HG03060 (cell line): ENCODE results near the gene IL12RB2.

Source experiments
- ATAC-seq: cut with Tn5 transposase; IDR thresholded peaks from one replicate; pipeline ENCODE4 v1.9.1; 2021; ENCODE audit warnings: low read depth, moderate number of reproducible peaks; ENCODE audit not compliant: unreplicated experiment

Gene IL12RB2

DNA sequence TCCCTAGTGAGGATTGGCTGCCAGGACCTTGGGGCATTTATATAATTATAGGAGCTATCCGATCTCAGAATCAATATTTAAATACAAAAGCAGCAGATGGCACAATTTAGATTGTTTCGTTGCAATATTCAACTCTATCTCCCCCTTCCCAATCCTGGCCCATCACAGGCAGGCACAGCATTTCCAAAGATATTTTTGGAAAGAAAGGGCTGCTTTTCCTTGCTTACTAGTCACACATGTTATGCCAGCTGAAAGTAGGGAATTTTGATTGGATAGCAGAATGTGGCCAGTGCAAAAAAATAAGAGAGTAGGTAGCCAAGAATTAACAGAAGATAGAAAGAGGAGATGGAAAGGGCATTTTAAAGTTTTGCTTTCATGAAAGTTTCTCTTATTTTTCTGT lies 37.9 kb downstream of the IL12RB2 start:
- no peak for ATAC-seq

DNA sequence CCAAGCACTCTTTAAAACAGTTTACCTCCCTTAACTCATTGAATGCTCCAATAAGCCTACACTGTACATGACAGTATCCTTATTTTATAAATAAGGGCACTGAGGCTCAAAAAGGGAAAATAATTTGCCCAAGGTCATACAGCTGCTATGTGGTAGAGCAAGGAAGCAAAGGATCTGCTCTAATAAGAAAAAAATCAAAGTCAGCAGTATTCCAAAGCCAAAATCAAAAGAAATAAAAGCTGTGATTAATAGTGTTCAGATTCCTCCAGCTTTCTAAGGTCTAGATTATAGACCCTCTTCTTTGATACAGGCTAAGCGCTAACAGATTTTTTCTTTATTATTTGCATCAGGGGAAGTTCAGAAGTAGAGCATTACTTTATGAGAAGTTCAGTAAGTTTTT lies 39.3 kb downstream of the IL12RB2 start:
- ATAC-seq = no peak

DNA sequence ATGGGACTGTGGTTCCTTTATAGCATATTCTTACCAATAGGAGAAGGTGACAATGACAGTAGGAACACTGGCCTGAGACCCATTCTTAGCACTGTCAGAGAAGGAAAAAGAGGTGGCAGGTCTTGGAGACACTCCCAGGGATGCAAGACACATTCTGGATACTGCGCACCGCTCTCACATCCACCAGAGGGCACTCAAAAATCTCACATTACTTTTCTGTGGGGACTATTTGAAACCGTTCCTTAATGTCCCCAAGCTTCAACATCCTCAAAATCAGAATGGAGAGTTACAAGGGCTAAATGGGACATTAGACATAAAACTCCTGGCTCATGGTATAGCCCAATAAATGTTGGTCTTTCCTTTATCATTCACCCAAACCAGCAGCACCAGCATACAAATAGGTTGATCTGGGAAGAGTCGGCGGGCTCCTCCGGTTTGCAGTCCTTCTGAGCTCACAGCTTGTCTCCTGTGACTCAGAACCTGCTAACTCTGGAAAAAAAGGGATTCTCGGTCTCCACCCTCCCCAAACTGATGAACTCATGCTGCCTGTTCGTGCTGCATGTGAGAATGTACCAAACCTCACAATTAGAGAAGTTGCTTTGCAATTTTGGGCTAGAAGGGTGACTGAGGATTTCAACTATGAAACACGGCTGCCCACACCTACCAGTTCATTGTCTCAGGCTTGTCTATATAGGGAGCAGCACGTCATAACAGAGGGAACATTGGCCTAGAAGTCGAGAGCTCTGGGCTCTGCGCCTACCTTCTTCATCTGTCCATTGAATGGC lies 40.2 kb downstream of the IL12RB2 start:
- ATAC-seq = no peak

DNA sequence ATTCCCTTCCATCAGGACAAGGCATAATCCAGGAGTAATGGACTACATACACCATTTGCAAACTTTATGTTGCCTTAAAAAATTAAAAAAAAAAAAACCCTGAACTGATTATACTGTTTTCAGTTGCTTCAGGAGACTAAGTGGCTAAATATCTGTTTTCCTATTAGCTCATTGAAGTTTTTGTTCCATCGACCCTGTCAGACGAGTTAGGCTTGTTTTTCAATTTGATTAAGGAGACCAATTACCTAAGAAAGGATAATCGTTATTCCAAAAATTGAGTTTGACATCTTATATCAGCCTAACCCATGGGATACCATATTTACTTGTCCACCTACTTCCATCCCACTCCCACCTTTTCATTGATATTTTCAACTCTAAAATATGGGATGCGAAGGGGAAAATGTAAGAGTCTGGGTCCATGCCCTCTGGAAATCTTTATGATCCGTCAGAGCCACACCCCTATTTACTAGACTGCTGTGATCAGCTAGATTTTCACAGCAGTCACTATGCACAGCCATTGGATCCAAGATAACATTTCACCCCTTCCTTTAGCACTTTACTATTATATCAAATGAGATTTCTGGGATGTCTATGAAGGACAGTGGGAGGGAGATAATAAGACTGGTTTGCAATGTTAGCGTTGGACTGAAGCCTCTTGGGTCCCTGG lies 41.0 kb downstream of the IL12RB2 start:
- no peak for ATAC-seq

DNA sequence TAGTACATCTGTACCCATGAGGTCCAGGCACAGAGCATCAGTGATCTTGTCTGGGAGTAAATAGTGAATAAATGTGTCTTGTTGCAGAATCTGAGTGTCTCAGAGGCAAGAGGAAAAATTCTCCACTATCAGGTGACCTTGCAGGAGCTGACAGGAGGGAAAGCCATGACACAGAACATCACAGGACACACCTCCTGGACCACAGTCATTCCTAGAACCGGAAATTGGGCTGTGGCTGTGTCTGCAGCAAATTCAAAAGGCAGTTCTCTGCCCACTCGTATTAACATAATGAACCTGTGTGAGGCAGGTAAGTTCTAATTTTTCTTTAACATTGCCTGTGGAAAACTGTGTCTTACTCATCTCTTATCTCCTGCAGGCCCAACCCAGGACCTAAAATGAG lies 43.1 kb downstream of the IL12RB2 start:
- ATAC-seq = no peak

DNA sequence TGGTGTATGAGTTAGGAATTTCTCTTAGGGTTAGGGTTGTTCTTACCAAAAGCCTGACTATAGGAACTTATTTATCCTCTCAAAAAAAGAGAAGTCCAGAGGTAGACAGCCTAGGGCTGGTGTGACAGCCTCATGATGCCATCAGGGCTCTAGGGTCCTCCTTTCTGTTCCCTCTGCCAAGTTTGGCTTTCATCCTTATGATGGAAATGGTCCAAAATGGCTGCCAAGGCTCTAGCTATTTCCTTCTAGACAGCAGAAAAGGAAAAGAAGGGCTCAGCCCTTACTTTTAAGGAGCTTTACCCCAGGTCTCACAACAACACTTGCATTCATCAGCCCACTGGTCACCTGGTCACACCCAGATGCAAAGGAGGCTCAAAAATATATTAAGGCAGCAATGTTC lies 44.5 kb downstream of the IL12RB2 start:
- no peak for ATAC-seq

DNA sequence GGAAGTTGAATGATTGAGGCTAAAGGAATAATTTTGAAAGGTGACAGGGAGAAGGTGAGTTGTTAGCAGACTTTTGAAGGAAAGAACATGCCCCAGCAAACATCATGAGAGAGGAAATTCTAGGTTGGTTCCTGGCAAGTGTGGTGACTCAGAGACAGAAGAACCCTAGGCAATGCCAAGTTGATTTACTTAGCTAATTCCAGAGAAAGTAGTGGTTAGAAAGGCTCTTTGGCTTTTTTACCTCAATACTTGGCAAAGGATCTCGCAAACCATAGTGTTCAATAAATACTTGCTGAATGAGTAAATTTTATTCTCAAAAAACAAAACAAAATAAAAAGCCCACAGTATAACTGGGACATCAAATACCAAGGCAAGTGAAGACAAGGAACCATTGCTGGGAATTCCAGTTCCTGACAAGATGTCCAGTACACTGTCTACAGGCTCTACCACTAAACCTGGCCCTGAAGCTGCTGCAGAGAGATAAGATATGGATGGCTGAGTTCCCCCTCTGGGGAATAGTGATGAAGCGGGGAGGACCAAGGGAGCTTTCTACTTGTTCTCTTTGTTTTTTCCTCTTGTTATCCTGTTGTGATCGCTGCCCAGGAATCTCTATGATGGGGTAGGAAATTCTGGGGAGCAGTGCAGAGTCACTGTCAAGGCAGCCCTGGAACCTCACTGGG lies 48.2 kb downstream of the IL12RB2 start:
- ATAC-seq = no peak

DNA sequence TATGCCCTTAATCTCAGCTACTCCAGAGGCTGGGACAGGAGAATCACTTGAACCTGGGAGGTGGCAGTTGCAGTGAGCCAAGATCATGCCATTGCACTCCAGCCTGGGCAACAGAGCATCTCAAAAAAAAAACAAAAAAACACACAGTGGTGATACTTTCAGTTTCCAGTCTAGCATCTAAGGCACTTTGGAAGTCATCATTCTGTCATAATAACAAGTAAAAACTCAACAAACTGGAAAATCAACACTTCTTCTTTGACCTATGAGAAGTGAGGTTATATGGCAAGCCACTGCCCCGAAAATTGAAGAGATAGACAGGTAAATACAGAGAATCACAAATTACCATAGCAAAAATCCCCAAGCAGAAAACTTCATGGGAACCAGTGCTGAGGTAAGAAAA lies 51.9 kb downstream of the IL12RB2 start:
- ATAC-seq = no peak

DNA sequence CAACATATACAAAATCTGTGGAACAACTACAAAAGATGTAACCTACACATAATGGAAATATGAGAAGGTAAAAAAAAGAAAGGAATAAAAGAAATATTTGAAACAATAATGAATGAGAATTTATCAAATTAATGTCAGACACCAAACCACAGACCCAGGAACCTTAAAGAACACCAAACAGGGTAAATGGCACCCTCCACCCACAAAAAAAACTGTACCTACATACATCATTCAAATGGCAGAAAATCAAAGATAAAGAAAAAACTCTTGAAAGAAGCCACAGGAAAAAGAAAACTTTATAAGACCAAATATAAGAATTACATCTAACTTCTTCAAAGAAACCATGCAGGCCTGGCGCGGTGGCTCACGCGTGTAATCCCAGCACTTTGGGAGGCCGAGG lies 54.0 kb downstream of the IL12RB2 start:
- ATAC-seq = no peak

DNA sequence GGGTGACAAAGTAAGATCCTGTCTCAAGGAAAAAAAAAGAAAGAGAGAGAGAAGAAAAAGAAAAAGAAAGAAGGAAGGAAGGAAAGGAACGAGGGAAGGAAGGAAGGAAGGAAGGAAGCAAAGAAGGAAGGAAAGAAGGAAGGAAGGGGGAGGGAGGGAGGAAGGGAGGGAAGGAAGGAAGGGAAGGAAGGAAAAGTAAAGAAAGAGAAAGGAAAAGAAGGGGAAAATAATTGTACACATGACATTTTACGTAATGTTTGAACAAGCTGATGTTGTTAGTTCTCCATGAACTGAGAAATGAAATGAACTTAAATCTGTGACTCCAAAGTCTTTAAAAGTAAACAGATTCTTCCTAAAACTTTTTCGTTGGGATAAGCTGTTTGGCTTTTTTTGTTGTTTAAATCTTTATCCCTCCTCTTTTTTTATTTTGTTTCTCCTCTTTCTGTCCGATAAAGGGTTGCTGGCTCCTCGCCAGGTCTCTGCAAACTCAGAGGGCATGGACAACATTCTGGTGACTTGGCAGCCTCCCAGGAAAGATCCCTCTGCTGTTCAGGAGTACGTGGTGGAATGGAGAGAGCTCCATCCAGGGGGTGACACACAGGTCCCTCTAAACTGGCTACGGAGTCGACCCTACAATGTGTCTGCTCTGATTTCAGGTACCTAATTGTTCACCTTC lies 59.8 kb downstream of the IL12RB2 start:
- no peak for ATAC-seq

DNA sequence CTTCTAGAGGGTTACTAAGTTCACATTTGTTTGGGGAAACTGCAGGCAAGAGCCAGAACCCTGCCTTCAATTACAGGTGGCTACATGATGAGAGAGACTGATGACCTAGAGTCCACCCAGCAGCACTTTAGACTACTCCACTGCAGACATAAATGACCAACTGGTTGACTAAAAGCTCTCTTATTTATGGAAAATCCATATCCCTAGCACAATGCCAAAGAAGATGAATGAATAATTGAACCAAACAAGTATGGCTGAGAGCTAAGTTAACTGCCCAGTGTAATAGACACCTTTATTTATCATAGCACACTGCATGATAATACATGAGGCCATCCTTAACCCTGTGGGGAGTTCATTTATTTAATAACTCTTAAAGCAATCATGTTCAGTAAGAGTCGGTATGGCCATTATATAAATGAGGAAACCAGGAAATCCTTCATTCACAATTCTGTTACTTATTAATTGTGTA lies 60.4 kb downstream of the IL12RB2 start:
- no peak for ATAC-seq

DNA sequence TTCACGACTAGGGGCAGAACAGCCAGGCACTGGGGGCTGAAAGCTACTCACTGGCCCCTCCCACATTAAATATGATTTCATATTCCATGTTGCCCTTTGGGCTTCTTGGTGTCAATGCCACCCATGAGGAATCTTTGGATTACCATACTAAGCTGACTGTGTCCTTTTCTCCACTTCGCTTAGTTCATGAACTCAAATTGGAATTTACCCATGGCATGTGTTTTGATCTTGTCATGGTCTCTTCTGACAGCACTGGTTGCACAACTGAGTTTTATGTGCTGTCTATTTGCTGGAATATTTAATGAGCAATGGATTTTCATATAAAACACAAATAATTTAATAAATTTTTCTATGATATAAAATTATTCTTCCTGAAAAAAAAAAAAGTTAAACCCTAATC lies 63.4 kb downstream of the IL12RB2 start:
- no peak for ATAC-seq

DNA sequence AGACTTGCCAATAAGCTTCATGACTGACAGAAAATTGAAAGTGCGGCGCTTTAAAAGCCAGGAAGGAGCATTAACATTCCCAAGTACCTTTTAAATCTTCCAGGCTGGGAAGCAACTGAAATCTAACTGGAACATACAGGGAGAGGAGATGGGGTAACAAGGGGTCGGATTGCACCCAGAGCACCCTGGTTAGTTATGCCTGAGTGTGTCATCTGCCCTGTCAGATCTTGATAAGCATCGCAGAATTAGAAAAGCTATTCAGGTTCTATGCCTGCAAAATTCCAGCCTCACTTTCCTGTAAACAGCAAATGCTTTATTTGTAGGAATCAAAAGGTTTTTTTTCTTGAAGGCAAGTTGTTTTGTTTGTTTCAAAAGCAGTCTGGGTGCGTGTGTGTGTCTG lies 64.0 kb downstream of the IL12RB2 start:
- no peak for ATAC-seq

DNA sequence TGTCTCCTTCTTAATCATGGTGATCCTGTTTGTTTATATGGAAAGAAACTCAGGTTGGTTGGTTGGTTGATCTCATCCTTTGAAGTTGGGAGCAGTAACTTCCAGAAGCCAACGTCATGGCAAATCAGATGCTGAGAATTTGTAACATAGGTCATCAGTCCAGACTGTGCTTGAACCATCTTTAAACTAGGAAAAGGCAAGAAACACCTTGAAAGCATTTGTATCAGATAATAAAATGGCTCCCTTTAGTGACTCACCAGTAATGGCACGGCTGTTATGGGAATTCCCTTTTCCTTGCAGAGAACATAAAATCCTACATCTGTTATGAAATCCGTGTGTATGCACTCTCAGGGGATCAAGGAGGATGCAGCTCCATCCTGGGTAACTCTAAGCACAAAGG lies 64.5 kb downstream of the IL12RB2 start:
- ATAC-seq = no peak

DNA sequence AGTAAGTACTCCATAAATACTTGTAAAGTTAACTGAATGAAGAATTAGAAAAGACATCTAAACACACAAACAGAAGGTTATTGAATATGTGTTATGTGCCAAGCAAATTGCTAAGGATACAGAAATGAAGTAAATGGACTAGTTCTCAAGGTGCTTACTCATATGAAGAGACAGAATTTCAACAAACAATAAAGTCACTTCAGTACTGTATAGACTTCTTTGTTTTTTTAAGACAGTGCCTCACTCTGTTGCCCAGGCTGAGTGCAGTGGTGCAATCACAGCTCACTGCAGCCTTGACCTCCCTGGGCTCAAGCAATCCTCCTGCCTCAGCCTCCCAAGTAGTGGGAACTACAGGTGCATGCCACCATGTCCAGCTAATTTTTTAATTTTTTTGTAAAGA lies 65.2 kb downstream of the IL12RB2 start:
- no peak for ATAC-seq

DNA sequence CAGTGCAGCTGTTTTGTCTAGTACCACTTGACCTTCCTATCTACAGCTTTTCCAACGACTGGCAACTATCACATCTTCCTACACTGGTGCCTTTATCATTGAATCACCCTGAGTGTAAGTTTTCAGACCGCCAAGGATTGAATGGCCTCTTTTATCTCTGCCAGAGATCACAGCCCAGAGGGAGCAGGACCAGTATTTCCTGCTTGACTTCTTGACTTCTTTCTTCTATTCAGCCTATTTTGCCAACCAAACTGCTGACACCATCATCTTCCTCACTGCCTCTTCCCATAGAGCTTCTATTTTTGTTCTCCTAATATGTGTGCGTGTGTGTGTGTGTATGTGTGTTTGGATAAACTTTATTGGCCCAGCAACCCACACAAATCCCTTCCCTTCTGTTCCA lies 68.7 kb downstream of the IL12RB2 start:
- no peak for ATAC-seq

DNA sequence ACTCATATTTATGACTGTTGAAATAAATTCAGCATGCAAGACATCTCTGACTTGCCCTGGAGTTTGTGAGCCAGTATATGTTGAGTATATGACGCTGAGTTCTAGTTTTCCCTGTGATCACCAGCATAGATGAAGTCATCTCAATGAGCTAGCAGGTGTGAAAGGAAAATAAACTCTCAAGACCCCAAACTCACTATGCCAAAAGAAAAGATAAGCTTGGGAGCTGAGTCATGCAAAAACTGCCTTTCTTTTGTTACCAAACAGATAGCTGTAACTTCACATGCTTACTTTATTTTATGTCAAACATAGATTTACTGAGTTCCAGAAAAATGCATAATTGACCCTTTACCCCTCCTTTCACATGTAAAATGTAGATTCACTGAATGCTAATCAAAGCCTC lies 69.6 kb downstream of the IL12RB2 start:
- ATAC-seq = no peak

DNA sequence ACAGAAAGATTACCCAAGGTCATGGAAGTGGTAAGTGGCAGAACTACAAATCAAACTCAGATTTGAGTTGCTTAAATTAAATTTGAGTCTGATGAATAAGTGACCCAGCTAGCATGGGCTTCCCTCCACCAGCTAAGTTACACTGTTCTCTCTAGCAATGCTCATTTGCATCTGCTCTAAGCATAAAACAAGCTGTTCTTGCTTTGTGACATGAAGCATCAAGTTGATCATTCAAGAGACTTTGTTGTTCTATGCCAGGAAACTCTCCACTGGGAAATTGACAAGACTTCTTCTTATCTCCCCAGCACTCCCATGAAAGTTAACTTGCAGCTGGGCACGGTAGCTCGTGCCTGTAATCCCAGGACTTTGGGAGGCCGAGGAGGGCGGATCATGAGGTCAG lies 73.5 kb downstream of the IL12RB2 start:
- ATAC-seq = no peak

DNA sequence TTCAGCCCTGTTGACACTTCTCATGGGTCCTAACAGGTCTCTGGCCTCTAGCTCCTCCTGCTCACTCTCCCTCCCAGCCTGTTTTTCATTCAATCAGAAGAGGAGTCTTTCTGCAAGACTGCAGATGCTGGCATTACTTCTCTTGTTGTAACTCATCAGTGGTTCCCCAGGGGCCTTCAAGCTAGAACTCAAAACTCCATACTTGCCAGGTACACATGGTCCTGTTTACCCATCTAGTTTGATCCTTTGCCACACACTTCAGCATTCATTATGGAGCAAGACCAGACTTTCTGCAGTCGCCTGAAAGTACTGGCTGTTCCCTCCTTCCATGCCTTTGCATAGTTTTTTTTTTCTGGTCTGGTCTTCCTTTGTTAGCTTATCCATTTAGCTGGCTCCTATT lies 74.6 kb downstream of the IL12RB2 start:
- ATAC-seq = no peak

DNA sequence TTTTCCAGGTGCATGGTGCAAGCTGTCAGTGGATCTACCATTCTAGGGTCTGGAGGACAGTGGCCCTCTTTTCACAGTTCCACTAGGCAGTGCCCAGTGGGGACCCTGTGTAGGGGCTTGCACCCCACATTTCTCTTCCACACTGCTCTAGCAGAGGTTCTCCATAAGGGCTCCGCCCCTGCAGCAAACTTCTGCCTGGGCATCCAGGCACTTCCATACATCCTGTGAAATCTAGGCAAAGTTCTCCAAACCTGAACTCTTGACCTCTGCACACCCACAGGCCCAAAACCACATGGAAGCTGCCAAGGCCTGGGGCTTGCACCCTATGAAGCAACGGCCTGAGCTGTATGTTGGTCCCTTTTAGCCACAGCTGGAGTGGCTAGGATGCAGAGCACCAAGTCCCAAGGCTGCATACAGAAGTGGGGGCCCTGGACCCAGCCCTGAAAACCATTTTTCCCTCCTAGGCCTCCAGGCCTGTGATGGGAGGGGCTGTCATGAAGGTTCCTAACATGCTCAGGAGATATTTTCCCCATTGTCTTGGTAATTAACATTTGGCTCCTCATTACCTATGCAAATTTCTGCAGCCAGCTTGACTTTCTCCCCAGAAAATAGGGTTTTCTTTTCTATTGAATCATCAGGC lies 76.4 kb downstream of the IL12RB2 start:
- ATAC-seq = no peak
